HL-60/S4 (cell line): Measurements from ENCODE around the gene KRT17.
"Not testable (repeated sequence)": the region's sequence is repeated elsewhere in the genome, so short reads cannot be mapped to it uniquely, and the experiment has no call there.

Experiments
- in situ Hi-C: fragments of 300-500 bp; cut with MboI; formaldehyde crosslinking; loops from 2 replicates; pipeline ENCODE4 v1.14.3; 2022; ENCODE audit warnings: low sequenced_read_pairs

Gene KRT17

GRCh38 chr17:41622340-41623183 lies 1.8 kb downstream of the KRT17 start:
- in situ Hi-C loops, result not testable (repeated sequence)

- in situ Hi-C loops, result no loop called here
Measured at GRCh38 chr17:41621916-41622315, 2.5 kb downstream of the KRT17 start.

GRCh38 chr17:41621435-41621817 lies 2.9 kb downstream of the KRT17 start:
- in situ Hi-C loops, result not testable (repeated sequence)

- in situ Hi-C loops, result no loop called here
Measured at GRCh38 chr17:41620583-41621434, 3.6 kb downstream of the KRT17 start.

- in situ Hi-C loops, result not testable (repeated sequence)
Measured at GRCh38 chr17:41619927-41620582, 4.3 kb downstream of the KRT17 start.

- in situ Hi-C loops, result no loop called here
Measured at GRCh38 chr17:41619036-41619926, 5.1 kb downstream of the KRT17 start.

- in situ Hi-C loops, result no loop called here
Measured at GRCh38 chr17:41618341-41619035, 5.9 kb downstream of the KRT17 start.

- in situ Hi-C loops, result no loop called here
Measured at GRCh38 chr17:41617698-41618097, 6.7 kb downstream of the KRT17 start.

- in situ Hi-C loops, result no loop called here
Measured at GRCh38 chr17:41617136-41617535, 7.2 kb downstream of the KRT17 start.

GRCh38 chr17:41616486-41616885 lies 7.9 kb downstream of the KRT17 start:
- in situ Hi-C loops, result not testable (repeated sequence)

GRCh38 chr17:41615454-41615853 lies 8.9 kb downstream of the KRT17 start:
- in situ Hi-C loops, result no loop called here

GRCh38 chr17:41614767-41615166 lies 9.6 kb downstream of the KRT17 start:
- in situ Hi-C loops, result not testable (repeated sequence)

GRCh38 chr17:41614098-41614497 lies 10.3 kb downstream of the KRT17 start:
- in situ Hi-C loops, result no loop called here

- in situ Hi-C loops, result no loop called here
Measured at GRCh38 chr17:41613277-41614082, 10.9 kb downstream of the KRT17 start.

- in situ Hi-C loops, result not testable (repeated sequence)
Measured at GRCh38 chr17:41612376-41613160, 11.8 kb downstream of the KRT17 start, which contains the start of gene KRT16. TSS of gene KRT16 (minus strand) at chr17:41612767. CDS start at chr17:41612688, 79 bp downstream.

GRCh38 chr17:41610965-41611640 lies 13.3 kb downstream of the KRT17 start:
- in situ Hi-C loops, result no loop called here

GRCh38 chr17:41610061-41610517 lies 14.3 kb downstream of the KRT17 start:
- in situ Hi-C loops, result not testable (repeated sequence)
